ENCODE measurements around the gene CST9L.

The CST9L gene

DNA sequence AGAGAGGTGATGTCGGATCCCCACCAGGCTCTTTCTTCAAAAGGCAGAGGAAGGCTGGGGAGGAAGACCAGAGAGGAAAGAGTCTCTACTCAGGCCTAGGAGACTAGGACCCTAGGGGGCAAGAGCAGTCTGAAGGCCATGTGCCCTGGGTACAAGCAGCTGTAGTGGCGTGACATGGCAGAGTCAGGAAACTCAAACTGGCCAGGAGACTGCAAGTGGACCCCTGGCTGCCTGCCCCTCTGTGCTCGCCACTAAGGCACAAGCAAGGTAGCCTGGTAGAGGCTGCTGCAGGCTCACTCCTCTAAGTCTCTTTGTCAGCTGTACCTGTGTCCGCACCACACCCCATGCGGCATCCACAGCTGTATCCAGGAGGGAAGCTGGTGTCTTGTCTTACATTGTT, 19.9 kb downstream of the CST9L start:
- no peak for DNase-seq (ENCODE audit: low read depth)
- no peak overlapping the region for H3K4me3 ChIP-seq (ENCODE audit: low read depth, low read length)
- TF ChIP-seq, protein P1, sequence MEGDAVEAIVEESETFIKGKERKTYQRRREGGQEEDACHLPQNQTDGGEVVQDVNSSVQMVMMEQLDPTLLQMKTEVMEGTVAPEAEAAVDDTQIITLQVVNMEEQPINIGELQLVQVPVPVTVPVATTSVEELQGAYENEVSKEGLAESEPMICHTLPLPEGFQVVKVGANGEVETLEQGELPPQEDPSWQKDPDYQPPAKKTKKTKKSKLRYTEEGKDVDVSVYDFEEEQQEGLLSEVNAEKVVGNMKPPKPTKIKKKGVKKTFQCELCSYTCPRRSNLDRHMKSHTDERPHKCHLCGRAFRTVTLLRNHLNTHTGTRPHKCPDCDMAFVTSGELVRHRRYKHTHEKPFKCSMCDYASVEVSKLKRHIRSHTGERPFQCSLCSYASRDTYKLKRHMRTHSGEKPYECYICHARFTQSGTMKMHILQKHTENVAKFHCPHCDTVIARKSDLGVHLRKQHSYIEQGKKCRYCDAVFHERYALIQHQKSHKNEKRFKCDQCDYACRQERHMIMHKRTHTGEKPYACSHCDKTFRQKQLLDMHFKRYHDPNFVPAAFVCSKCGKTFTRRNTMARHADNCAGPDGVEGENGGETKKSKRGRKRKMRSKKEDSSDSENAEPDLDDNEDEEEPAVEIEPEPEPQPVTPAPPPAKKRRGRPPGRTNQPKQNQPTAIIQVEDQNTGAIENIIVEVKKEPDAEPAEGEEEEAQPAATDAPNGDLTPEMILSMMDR (IDR thresholded peaks at IDR 0.05; ENCODE audit: control insufficient read depth, extremely low read depth, insufficient read depth) = no peak

DNA sequence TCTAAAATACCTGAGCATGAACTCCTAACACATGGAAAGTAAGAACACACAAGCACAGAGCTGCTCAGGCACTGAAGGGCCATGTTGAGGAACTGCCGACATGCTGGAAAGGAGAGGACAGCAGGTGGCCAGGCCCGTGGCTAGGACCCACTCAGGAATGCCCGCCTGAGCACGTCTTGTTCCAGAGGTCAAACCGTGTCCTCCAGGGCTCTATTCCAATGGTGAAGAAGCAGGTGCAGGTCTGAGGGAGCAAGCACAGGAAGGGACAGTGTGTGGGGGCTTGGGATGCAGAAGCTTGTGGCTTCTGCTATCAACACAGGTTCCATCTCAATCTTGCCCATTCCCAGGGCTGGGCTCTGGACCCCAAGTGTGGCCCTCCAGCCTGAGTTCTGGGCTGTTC, 20.7 kb downstream of the CST9L start:
- no peak overlapping the region for H3K4me3 ChIP-seq (ENCODE audit: low read depth, low read length)
- DNase-seq (ENCODE audit: low read depth) = no peak
- TF ChIP-seq, protein P1 (IDR thresholded peaks at IDR 0.05; ENCODE audit: control insufficient read depth, extremely low read depth, insufficient read depth) = no peak

DNA sequence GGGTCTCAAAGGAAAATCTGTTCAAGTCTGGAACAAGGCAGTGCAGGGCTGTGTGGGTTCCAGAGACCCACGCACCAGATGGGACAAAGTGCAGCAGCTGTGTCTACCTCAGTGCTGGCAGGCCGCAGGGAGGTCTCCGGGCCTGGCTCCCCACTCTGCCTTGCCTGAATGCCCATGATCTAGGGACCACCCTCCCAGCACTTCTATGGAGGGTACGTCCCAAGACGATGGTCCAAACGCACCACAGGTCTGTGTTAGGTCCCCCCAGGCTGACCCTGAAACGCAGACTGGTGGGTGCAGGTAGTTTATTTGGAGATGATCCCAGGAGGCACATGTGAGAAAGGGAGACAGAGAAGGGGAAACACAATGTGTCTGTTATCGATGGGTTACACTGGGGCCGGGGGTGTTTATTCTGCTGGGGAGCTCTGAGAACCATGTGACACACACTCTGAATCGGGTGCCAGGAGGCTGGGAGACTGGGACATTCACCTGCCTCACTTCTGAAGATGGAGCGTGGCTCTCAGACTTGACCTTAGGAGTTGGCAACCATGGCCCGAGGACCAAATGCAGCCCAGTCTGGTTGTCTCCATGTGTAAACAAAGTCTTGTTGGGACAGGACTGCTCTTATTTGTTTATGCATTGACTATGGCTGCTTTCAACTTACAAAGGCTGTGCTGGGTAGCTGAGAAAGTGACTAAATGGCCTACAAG, 21.7 kb downstream of the CST9L start:
- no peak for DNase-seq (ENCODE audit: low read depth)
- TF ChIP-seq, protein P1 (IDR thresholded peaks at IDR 0.05; ENCODE audit: control insufficient read depth, extremely low read depth, insufficient read depth) = no peak
- no peak overlapping the region for H3K4me3 ChIP-seq (ENCODE audit: low read depth, low read length)

DNA sequence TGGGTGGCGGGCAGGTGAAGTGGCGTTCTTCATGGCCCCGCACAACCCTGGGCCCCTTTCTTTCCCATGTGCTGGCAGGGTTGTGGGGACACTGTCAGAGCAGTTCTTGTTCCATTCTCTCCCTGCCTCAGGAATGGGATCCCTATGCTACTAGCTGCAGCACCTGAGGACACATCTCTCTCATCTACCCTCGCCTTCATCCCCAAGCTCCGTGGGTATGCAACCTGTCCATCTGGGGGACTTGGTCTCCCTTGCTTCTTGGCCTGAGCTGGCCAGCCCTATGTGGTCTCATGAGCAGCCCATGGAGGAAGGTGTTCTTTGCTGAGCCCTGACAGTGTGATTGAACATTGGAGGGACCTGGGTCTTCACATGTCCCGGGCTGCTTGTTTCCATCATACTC, 24.2 kb downstream of the CST9L start:
- TF ChIP-seq, protein P1 (IDR thresholded peaks at IDR 0.05; ENCODE audit: control insufficient read depth, extremely low read depth, insufficient read depth) = no peak
- no peak for DNase-seq (ENCODE audit: low read depth)
- no peak overlapping the region for H3K4me3 ChIP-seq (ENCODE audit: low read depth, low read length)

DNA sequence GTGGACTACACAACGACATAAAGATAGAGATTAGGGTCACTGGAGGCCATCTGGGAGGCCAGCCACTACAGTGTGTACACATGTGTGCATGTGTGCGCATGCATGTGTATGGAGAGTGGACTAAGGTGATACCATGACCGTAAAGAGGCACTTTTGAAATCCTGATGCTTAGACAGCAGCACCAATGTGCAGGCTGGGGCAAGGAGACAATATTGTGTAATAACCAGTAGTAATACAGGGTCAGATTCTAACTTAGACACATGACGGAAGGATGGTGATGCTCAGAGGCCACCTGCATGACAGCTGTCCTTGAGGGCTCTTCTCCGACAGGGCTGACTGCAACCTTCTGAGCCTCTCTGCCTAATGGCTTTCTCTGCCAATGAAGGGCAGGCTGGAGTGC, 25.5 kb downstream of the CST9L start:
- no peak for DNase-seq (ENCODE audit: low read depth)
- TF ChIP-seq, protein P1 (IDR thresholded peaks at IDR 0.05; ENCODE audit: control insufficient read depth, extremely low read depth, insufficient read depth) = no peak
- no peak overlapping the region for H3K4me3 ChIP-seq (ENCODE audit: low read depth, low read length)

DNA sequence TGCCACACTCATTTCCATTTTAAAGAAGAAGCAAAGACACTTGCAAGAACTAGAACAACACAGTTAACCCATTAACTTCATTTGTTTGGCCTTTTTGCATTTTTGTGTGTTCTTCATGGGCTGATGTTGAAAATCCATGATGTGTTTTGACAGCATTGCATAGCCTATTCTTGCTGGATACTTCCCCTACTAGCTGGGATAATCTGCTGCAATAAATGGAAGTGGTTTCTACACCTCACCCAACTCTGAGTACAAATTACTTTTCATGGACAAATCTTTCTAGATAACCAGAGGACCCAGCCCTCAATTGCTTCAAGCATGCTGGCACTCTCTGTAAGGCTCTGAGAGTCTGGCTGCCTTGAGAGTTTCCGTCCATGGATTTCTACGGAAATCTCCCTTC, 26.5 kb downstream of the CST9L start:
- DNase-seq (ENCODE audit: low read depth) = no peak
- TF ChIP-seq, protein P1 (IDR thresholded peaks at IDR 0.05; ENCODE audit: control insufficient read depth, extremely low read depth, insufficient read depth) = no peak
- H3K4me3 ChIP-seq (ENCODE audit: low read depth, low read length) = no peak overlapping the region

DNA sequence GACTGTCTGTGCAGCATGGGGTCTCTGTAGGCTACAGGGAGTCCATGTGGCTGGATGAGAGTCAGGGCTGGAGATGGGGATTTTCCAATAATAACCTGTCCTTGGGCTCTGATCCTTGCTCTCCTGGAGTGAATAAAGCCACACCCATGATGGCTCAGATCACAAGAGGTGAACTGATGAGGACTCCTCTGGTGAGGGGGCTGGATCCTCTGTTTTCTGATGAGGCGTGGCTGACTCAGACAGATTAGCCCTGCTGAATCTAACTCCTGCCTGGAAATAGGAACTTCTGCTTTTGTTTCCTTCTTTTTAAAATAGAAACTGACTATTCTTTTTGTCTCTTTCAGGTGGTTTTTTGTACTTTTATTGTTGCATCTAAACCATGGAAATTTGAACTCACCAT, 27.0 kb downstream of the CST9L start:
- no peak for DNase-seq (ENCODE audit: low read depth)

More for the DNA sequence above, 27.0 kb downstream of the CST9L start:
- H3K4me3 ChIP-seq (ENCODE audit: low read depth, low read length) = no peak overlapping the region
- TF ChIP-seq, protein P1 (IDR thresholded peaks at IDR 0.05; ENCODE audit: control insufficient read depth, extremely low read depth, insufficient read depth) = no peak

Data from LNCaP clone FGC (cell line).